ENCODE measurements around the gene NAGLU.

DNA sequence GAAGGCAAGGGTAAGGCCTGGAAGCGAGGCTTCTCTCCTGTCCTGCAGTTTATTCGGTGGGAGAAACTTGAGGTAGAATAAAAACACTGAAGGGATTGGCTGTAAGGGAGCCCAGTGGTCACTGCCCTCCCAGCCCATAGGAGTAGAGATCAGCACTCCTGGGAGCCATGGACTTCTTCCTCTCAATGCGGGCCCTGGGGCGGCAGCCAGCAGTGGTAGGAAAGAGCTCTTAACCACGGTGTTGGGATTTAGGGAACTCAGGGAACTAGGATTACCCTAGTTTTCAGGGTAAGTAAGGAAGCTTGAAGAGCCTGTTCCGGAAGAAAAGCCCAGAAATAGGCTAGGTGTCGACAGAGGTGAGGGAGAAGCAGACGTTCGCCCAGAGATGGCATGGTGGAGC lies 23.8 kb upstream of the NAGLU start:
- TF ChIP-seq CTCF (IDR thresholded peaks at IDR 0.05): no peak
- TF ChIP-seq POLR2AphosphoS5 (IDR thresholded peaks at IDR 0.05): no peak
- no peak for TF ChIP-seq POLR2A (IDR thresholded peaks at IDR 0.05)

Measured in prostate gland (tissue), 2 donors.